Germinal center (tissue), 1 donor: ENCODE measurements around the gene ZNF821.
A peak's percentile ranks its signal among the peaks of the same experiment; 100 is the strongest.
"Not testable (repeated sequence)": the region's sequence is repeated elsewhere in the genome, so short reads cannot be mapped to it uniquely, and the experiment has no call there.

Source experiments
- DNase-seq: peaks from one replicate; pipeline ENCODE4 v3.0.0; 2012; ENCODE audit warnings: mixed read lengths, low spot score

The ZNF821 gene, protein sequence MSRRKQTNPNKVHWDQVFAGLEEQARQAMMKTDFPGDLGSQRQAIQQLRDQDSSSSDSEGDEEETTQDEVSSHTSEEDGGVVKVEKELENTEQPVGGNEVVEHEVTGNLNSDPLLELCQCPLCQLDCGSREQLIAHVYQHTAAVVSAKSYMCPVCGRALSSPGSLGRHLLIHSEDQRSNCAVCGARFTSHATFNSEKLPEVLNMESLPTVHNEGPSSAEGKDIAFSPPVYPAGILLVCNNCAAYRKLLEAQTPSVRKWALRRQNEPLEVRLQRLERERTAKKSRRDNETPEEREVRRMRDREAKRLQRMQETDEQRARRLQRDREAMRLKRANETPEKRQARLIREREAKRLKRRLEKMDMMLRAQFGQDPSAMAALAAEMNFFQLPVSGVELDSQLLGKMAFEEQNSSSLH

DNA sequence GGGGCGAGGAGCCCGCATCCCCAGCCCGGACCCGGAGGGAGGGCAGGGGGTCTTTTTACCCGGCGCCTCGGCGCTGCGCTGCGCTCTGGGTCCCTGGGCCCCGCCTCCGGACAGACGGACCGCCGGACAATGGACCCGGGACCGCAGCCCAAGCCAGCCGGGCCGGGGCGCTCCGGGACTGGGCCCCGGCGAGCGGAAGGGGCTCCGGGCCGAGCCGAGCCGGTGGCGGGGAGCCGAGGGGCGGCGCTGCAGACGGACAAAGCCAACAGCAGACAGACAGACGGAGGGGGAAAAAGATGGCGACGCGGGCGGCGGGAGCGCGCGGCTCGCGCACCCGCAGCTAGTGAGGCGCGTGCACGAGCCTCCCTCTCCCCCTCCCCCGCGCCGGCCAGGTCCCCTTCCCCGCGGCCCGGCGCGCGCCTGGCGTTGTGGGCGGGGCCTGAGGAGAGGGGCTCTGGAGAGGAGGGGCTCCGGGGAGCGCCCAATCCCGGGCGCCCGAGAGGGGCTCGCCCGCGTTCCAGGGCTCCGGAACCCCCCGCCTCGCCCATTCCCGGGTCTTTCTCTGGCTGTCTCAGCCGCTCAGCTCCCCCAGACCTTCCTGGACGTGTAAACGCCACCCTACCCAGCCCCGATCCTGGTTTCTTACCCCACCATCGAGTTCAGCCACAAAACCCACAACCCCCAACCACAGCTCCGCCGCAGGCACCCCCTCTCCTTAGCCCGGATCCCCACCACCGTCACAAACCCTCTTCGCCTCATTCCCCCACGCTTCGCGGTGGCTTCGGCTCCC, at the start of gene ZNF821:
TSS of gene ZNF821 (minus strand) at position 334 of the 790 bp plus-strand sequence. CDS start 4,236 bp downstream, outside the sequence.
- peak; percentile 94 for DNase-seq

- no peak for DNase-seq
These were observed 49.0 kb upstream of the ZNF821 start for GRCh38 chr16:71933017-71933416.

GRCh38 chr16:71931599-71931998, 47.6 kb upstream of the ZNF821 start:
- DNase-seq = no peak

DNA sequence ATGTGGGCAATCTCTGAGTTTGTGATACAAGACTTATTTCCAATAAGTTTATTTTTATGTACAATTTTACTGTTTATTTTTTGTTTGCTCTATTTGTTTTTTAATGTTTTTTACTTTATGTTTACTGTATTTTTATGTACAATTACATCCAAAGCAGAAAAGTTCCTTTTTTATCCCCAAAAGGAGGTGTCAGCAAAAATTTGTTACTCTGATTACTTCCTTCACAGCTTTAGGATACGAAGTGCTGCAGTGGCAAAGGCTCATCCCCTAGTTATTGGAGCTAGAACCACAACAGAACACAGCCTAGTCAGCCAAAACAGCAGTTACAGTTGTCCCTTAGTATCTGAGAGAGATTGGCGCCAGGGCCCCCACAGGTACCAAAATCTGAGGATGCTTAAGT, 47.0 kb upstream of the ZNF821 start:
- no peak for DNase-seq

GRCh38 chr16:71930013-71930563, 46.1 kb upstream of the ZNF821 start:
- no peak for DNase-seq

GRCh38 chr16:71929048-71929447, 45.1 kb upstream of the ZNF821 start:
- no peak for DNase-seq

DNA sequence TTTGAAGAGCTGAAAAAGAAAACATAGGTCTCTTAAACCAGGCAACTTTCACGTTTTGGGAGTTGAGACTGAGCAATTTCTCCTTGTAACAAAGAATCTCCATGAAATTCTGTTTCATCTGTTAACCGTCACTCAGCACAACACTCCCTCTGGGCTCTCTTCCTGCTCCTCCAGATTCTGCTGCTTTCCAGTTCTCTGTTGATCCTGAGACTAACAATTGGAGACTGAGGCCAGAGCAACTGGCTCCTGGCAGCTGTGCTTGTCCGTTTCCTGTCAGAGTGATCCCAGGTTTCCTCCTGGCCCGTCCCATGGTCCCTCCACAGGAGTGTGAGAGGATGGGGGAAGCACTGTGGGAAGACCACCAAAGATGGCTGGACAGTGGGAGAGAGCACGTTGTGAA, 43.8 kb upstream of the ZNF821 start:
- no peak for DNase-seq

GRCh38 chr16:71927383-71927782, 43.4 kb upstream of the ZNF821 start:
- DNase-seq = no peak

DNA sequence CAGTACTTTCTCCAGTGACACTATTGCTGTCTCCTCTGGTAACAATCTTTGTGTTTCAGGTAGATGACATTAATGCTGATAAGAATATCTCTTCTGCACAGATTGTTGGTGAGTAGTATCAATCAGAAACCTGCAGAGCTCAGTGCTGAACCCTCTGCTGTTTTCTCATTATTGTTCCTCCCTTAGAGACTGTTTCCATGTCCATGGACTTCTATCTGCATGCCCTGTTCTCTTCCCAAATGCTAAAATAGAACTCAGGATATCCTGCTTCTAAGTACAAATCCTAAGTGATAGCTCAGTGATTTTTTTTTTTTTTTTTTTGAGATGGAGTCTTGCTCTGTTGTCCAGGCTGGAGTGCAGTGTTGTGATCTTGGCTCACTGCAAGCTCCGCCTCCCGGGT, 40.7 kb upstream of the ZNF821 start:
- no peak for DNase-seq

DNA sequence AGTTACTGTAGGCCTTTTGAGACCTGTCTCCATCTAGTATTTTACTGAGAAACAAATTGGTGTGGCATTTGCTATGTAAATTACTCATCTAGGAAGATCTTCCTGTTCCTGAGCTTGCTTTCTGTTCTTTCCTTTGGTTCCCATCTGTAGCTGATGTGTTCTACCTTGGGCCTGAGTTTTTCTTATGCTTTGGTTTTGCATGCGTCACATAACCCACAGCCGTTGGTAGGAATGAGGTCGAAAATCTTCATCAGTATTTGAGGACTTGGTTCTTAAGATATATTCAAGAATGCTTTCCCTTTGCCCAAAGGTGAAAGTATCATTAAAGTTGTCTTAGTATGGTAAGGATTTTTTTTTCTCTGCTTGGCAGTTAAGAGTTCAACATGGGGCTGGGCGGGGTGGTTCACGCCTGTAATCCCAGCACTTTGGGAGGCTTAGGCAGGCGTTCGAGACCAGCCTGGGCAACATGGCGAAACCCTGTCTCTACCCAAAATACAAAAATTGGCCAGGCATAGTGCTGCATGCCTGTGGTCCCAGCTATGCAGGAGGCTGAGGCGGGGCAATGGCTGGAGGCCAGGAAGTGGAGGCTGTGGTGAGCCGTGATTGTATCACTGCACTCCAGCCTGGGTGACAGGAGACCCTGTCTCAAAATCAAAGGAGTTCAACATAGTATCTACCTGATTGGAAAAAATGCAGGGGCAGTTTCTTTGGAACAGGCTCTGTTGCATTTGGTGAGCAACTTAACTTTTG, 40.1 kb upstream of the ZNF821 start:
- DNase-seq = no peak

- DNase-seq = no peak
These were observed 36.7 kb upstream of the ZNF821 start for GRCh38 chr16:71920658-71921057.

- no peak for DNase-seq
These were observed 35.1 kb upstream of the ZNF821 start for GRCh38 chr16:71919035-71919434.

DNA sequence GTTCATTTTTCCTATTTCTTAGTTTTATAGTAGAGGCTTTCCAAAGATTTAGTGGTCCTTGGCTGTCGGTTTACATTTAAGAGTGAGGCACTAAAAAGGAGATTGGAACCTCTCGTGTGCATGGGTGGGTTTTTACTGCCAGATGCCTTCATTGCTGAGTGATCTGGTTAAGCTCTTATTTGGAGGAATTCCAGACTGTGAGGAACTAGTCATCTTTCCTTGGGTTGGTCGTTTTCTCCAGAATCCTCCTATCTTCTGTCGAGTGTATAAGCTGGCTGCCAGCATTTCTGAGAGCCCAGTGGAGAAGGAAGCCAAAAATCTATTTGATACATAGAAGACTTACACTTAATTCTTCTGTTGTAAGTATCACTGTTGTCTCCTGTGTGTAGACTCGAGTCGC, 33.9 kb upstream of the ZNF821 start:
- DNase-seq = no peak

DNA sequence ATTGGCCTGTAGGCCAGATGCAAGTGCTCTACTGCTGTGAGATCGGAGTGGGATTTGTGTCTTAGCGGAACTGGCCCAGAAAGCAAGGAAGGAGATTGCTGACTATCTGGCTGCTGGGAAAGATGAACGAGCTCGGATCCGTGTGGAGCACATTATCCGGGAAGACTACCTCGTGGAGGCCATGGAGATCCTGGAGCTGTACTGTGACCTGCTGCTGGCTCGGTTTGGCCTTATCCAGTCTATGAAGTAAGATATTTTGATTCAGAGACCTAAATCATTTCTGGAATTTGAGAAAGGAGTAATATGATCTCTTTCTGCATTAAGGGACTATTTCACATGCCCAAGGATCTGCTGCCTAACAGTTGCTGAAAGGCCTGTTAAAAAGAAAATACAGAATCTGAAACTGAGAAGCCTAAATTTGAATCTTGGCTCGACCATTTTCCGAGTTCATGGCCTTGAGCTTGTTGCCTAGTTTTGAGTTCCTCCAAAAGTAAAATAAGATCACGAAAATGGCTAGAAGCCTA, 32.5 kb upstream of the ZNF821 start:
- DNase-seq = no peak

DNA sequence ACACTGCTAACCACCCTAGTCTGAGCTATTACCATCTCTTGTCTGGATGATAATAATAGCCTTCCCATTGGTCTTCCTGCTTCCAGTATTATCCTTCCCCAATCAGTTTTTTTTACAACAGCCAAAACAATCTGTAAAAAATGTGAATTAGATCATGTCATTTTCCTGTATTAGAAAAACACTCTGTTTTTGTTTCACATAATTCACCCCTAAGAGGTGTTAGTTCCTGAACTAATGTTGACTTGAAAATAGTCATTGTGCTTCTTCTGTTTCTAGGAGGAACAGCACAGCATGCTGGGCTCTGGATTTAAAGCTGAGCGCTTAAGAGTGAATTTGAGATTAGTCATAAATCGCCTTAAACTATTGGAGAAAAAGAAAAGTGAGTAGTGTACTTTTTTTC, 31.4 kb upstream of the ZNF821 start:
- DNase-seq = no peak

- no peak for DNase-seq
These were observed 30.8 kb upstream of the ZNF821 start for GRCh38 chr16:71914802-71915201.

GRCh38 chr16:71912534-71913275, 28.7 kb upstream of the ZNF821 start:
- no peak for DNase-seq

- no peak for DNase-seq
These were observed 27.1 kb upstream of the ZNF821 start for GRCh38 chr16:71911121-71911520.

GRCh38 chr16:71905765-71906164, 21.8 kb upstream of the ZNF821 start:
- not testable (repeated sequence) for DNase-seq

- DNase-seq = no peak
These were observed 20.3 kb upstream of the ZNF821 start for GRCh38 chr16:71904239-71904638.

DNA sequence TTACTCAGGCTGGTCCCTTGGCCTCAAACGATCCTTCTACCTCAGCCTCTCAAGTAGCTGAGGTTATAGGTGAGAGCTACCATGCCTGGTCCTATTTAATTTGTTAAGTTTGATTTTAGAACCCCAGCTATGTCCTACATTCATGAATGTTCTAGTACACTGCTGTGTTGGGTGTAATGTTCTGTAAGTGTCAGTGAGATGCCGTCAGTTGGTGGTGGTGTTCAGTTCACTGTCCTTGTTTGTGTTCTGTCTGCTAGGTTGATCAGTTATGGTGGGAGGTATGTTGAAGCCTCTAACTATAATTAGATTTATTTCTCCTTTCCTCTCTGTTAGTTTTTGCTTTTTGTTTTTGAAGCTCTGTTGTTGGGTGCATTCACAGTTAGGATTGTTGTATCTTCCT, 19.6 kb upstream of the ZNF821 start:
- DNase-seq = no peak
